ENCODE results near the gene CATSPERE.

CATSPERE gene

GRCh38 chr1:244461245-244462071 is at the start of gene CATSPERE:
TSS of gene CATSPERE (plus strand) at chr1:244461273. CDS start at chr1:244461430, 157 bp downstream.
- DNase-seq: peak; percentile 68

GRCh38 chr1:244412176-244412575 is 48.9 kb upstream of the CATSPERE start:
- DNase-seq: no peak

- no peak for DNase-seq
These were observed 47.3 kb upstream of the CATSPERE start for GRCh38 chr1:244413736-244414135.

GRCh38 chr1:244414543-244414942 is 46.5 kb upstream of the CATSPERE start:
- peak; percentile 1 for DNase-seq

- no peak for DNase-seq
These were observed 42.0 kb upstream of the CATSPERE start for GRCh38 chr1:244419024-244419423.

- DNase-seq: no peak
These were observed 38.9 kb upstream of the CATSPERE start for GRCh38 chr1:244422174-244422573.

GRCh38 chr1:244424649-244425334 is 36.3 kb upstream of the CATSPERE start:
- DNase-seq: no peak

GRCh38 chr1:244427647-244428046 is 33.4 kb upstream of the CATSPERE start:
- no peak for DNase-seq

- no peak for DNase-seq
These were observed 31.3 kb upstream of the CATSPERE start for GRCh38 chr1:244429818-244430217.

GRCh38 chr1:244431166-244431565 is 29.9 kb upstream of the CATSPERE start:
- no peak for DNase-seq

- DNase-seq: peak; percentile 6
These were observed 25.4 kb upstream of the CATSPERE start for GRCh38 chr1:244435562-244436205.

- DNase-seq: no peak
These were observed 24.6 kb upstream of the CATSPERE start for GRCh38 chr1:244436336-244437085.

- DNase-seq: no peak
These were observed 24.0 kb upstream of the CATSPERE start for GRCh38 chr1:244437086-244437468.

- DNase-seq: no peak
These were observed 21.6 kb upstream of the CATSPERE start for GRCh38 chr1:244439391-244440032.

- no peak for DNase-seq
These were observed 18.2 kb upstream of the CATSPERE start for GRCh38 chr1:244442850-244443249.

- no peak for DNase-seq
These were observed 16.2 kb upstream of the CATSPERE start for GRCh38 chr1:244444854-244445253.

GRCh38 chr1:244445320-244446181 is 15.5 kb upstream of the CATSPERE start:
- no peak for DNase-seq

- no peak for DNase-seq
These were observed 14.0 kb upstream of the CATSPERE start for GRCh38 chr1:244447024-244447423.

- DNase-seq: no peak
These were observed 13.5 kb upstream of the CATSPERE start for GRCh38 chr1:244447552-244447951.

- DNase-seq: no peak
These were observed 12.6 kb upstream of the CATSPERE start for GRCh38 chr1:244448279-244449036.
